Endothelial cell of umbilical vein (primary cell): Measurements from ENCODE around the gene MARCHF7. TPM values are rescaled to one million over a fixed set of nuclear protein-coding genes. Genes with fewer than 3 reads are reported as not detected.

Experiments
- BruUV-seq: library from RNA; stranded (reverse); fragments of 400-500 nt; replicated peaks from 2 replicates; lab custom pipeline; 2021; lab: Mats Ljungman, UMichigan
- CTCF ChIA-PET: fragments of 300-600, 350-600 bp; sonication (Branson Sonifier 250); formaldehyde crosslinking; loops from one replicate; lab custom pipeline; 2021; ENCODE audit warnings: antibody characterized with exemption, inconsistent platforms; lab: Charles Lee
- POLR2A ChIA-PET: fragments of 300-600, 350-600 bp; sonication (Branson Sonifier 250); formaldehyde crosslinking; loops from one replicate; lab custom pipeline; 2021; ENCODE audit warnings: antibody characterized with exemption, inconsistent platforms; lab: Charles Lee
- DNase-seq: peaks from one replicate; pipeline ENCODE4 v3.0.0-alpha.2; 2011; ENCODE audit warnings: low read depth, low spot score
- FAIRE-seq: peaks from 2 replicates; lab custom pipeline; 2011; peaks lifted over from hg19 to GRCh38; lab: Jason Lieb, UNC
- H2AFZ ChIP-seq: 2 replicates; pipeline ENCODE4 v1.6.0; 2012; ENCODE audit warnings: low read depth, low read length, control low read depth, inconsistent platforms
- H3K27ac ChIP-seq: 2 replicates; pipeline ENCODE4 v1.5.1; 2011; ENCODE audit warnings: low read depth, mild to moderate bottlenecking, control low read depth, low read length, moderate library complexity; ENCODE audit not compliant: insufficient read depth
- H3K27me3 ChIP-seq, 2 experiments: 2 replicates each; pipeline versions ENCODE4 v1.6.0 to v1.6.1; 2011; ENCODE audit warnings: low read length in 2 of 2, mixed read lengths in 1 of 2; ENCODE audit not compliant: control insufficient read depth in 2 of 2, insufficient read depth in 2 of 2
- H3K36me3 ChIP-seq, 2 experiments: 2 replicates in 1 of 2; 3 replicates in 1 of 2; pipeline ENCODE4 v1.5.1; 2011; ENCODE audit warnings: low read length in 2 of 2, mild to moderate bottlenecking in 1 of 2, moderate library complexity in 1 of 2; ENCODE audit not compliant: control insufficient read depth in 2 of 2, insufficient read depth in 2 of 2; ENCODE audit errors: extremely low read depth in 1 of 2
- H3K4me1 ChIP-seq: 3 replicates; pipeline ENCODE4 v1.5.1; 2011; ENCODE audit warnings: mild to moderate bottlenecking, low read length; ENCODE audit not compliant: control insufficient read depth, insufficient read depth; ENCODE audit errors: extremely low read depth
- H3K4me2 ChIP-seq: 2 replicates; pipeline ENCODE4 v1.6.1; 2011; ENCODE audit warnings: low read length, control low read depth, mixed read lengths; ENCODE audit not compliant: insufficient read depth
- H3K4me3 ChIP-seq, 3 experiments: fragments of 200-600 bp in 1 of 3; sonication (generic), shearing (Covaris generic) in 1 of 3; replicated peaks in 1 of 3; 2 replicates each; pipeline ENCODE4 v1.5.1; 2011 to 2016; ENCODE audit warnings: control low read depth in 3 of 3, low read length in 3 of 3, mild to moderate bottlenecking in 2 of 3, inconsistent platforms in 1 of 3, low read depth in 1 of 3, moderate library complexity in 1 of 3; ENCODE audit not compliant: insufficient read depth in 1 of 3
- H3K79me2 ChIP-seq: 2 replicates; pipeline ENCODE4 v1.6.0; 2012; ENCODE audit warnings: low read length, inconsistent platforms; ENCODE audit not compliant: control insufficient read depth, insufficient read depth
- H3K9ac ChIP-seq: replicated peaks from 2 replicates; pipeline ENCODE3; 2011; ENCODE audit warnings: low read length, control low read depth; ENCODE audit not compliant: insufficient read depth; ENCODE audit errors: extremely low read depth
- H3K9me1 ChIP-seq: replicated peaks from 3 replicates; pipeline ENCODE4 v1.6.0; 2011; ENCODE audit warnings: mild to moderate bottlenecking, low read length; ENCODE audit not compliant: control insufficient read depth, insufficient read depth; ENCODE audit errors: extremely low read depth
- H3K9me3 ChIP-seq: replicated peaks from 2 replicates; pipeline ENCODE4 v1.5.1; 2012; ENCODE audit warnings: low read length, inconsistent platforms; ENCODE audit not compliant: control insufficient read depth, insufficient read depth
- H4K20me1 ChIP-seq: replicated peaks from 2 replicates; pipeline ENCODE3; 2011; ENCODE audit warnings: mild to moderate bottlenecking, low read length; ENCODE audit not compliant: control insufficient read depth, insufficient read depth; ENCODE audit errors: extremely low read depth
- CTCF ChIP-seq, 2 donors: IDR thresholded peaks; 1 replicate in 1 of 2; 2 replicates in 1 of 2; pipeline ENCODE4 v1.5.1; 2011; ENCODE audit warnings: low read length in 2 of 2, mild to moderate bottlenecking in 2 of 2, moderate library complexity in 2 of 2, control low read depth in 1 of 2, inconsistent platforms in 1 of 2, low read depth in 1 of 2; ENCODE audit not compliant: insufficient read depth in 1 of 2; ENCODE audit errors: extremely low read depth in 1 of 2
- EZH2 ChIP-seq: IDR thresholded peaks from 2 replicates; pipeline ENCODE4 v1.6.1; 2012; ENCODE audit warnings: borderline replicate concordance, low read depth, mild to moderate bottlenecking, moderate library complexity, low read length, inconsistent platforms; ENCODE audit not compliant: severe bottlenecking
- FOS ChIP-seq: IDR thresholded peaks from 2 replicates; pipeline ENCODE4 v1.6.1; 2011; ENCODE audit warnings: mild to moderate bottlenecking, low read length, moderate library complexity, borderline replicate concordance; ENCODE audit not compliant: insufficient read depth
- GATA2 ChIP-seq: IDR thresholded peaks from 2 replicates; pipeline ENCODE4 v1.7.0; 2011; ENCODE audit warnings: low read depth, mild to moderate bottlenecking, moderate library complexity, mixed read lengths, low read length; ENCODE audit not compliant: insufficient read length, insufficient read depth
- JUN ChIP-seq: IDR thresholded peaks from 2 replicates; pipeline ENCODE4 v1.6.1; 2011; ENCODE audit warnings: borderline replicate concordance, low read depth; ENCODE audit not compliant: insufficient read length, insufficient read depth
- MYC ChIP-seq: IDR thresholded peaks from one replicate; pipeline ENCODE4 v1.6.1; 2011; ENCODE audit warnings: mild to moderate bottlenecking, low read depth, low read length
- POLR2AphosphoS5 ChIP-seq: IDR thresholded peaks from 2 replicates; pipeline ENCODE4 v1.6.1; 2012; ENCODE audit warnings: low read depth, mild to moderate bottlenecking, control low read depth, low read length, moderate library complexity; ENCODE audit not compliant: insufficient read depth
- dilution Hi-C: fragments of 300-500 bp; cut with MboI; formaldehyde crosslinking; loops from one replicate; pipeline ENCODE4 v1.15.0; 2019; ENCODE audit warnings: low sequenced_read_pairs; ENCODE audit not compliant: extremely low pct_ligation_motif_present
- intact Hi-C: fragments of 100-400 bp; cut with micrococcal nuclease; formaldehyde crosslinking; loops from one replicate; pipeline ENCODE4 v1.10.0; 2022
- polyA plus RNA-seq, 4 experiments: library from polyadenylated mRNA; depleted of rRNA in 3 of 4; stranded (reverse) in 3 of 4; unstranded in 1 of 4; fragments of >200 nt; gene quantifications; 2 replicates each; pipeline versions ENCODE4 v1.2.1 to v1.2.3, GENCODE V29; 2011 to 2012; ENCODE audit warnings: missing spikeins in 1 of 4
- total RNA-seq: library from RNA; stranded (reverse); gene quantifications from 2 replicates; pipeline ENCODE4 v1.2.3, GENCODE V29; 2021

The MARCHF7 gene
- total and polyA plus RNA-seq, 2 donors (not counting 3 experiments of a cell fraction or from before 2014, with no cell fraction given) = 21.2 to 82.0 TPM

DNA sequence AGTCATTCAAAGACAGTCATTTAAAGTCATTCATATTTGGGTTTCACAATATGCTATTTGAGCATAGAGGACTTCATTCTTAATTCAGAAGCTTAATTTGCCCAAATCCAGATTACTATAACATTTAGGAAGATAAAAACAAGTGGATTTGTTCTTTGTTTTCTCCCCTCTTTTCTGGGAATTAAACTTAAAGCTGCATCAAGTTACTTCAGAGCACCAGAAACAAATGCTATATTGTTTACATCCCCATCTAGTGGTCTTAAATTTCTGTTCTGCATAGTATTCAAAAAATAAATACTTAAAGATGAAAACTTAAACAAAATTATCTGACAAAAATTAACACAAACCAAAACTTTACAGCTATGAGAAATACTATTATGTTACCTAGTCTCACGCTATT is 34.7 kb upstream of the MARCHF7 start:
- intact Hi-C loops (no loop called here), dilution Hi-C loops (no loop called here)
- peak; percentile 47 for FAIRE-seq
- CTCF ChIA-PET = interaction anchor here (0.7 to 1.7 kb wide), 14 partner anchors 22 to 471 kb away, joined by 3 to 8 read pairs (median 4); partner anchors contain the start of gene MARCHF7
- POLR2A ChIA-PET = interaction anchor here (1.1 kb wide), 1 partner anchor 60 kb away, joined by 3 read pairs; no protein-coding TSS in a partner anchor
- Histone ChIP-seq H3K27ac (no peak overlapping the region), H2AFZ (no peak overlapping the region), H3K4me1 (no peaks in the 10 kb centered on the region), H3K9ac (no peak overlapping the region), H3K9me3 (no peaks in the 10 kb centered on the region), H3K27me3 (no peaks in the 10 kb centered on the region), H4K20me1 (no peaks in the 10 kb centered on the region), H3K4me3 (no peak overlapping the region), H3K36me3 (no peaks in the 10 kb centered on the region), H3K4me2 (no peak overlapping the region), H3K9me1 (no peaks in the 10 kb centered on the region), H3K79me2 (no peaks in the 10 kb centered on the region)
- no TSS peak for BruUV-seq
- TF ChIP-seq EZH2 (no peak), FOS (no peak), JUN (no peak), CTCF (IDR thresholded peaks at IDR 0.05; ENCODE audit: extremely low read depth in 1 of 2, insufficient read depth in 1 of 2, low read depth in 1 of 2, low read length in 2 of 2) (peak in 1 of 2 donors; percentile 19), POLR2AphosphoS5 (no peak), GATA2 (no peak), MYC (no peak)
- peak; percentile 55 for DNase-seq
